Activated T-cell treated with anti-CD3 and anti-CD28 coated beads, Interleukin-2, amount 50 U/mL, for 24 hours (primary cell): ENCODE data around the gene CDC42BPB.

Source experiments
- DNase-seq: peaks from one replicate; pipeline ENCODE4 v3.0.0-alpha.2; 2020
- H3K27ac Mint-ChIP-seq: 2 replicates; pipeline ENCODE4 v1.8.0; 2020; ENCODE audit warnings: mild to moderate bottlenecking, mixed read lengths
- H3K27me3 Mint-ChIP-seq: 2 replicates; pipeline ENCODE4 v1.8.0; 2020; ENCODE audit warnings: mixed read lengths
- H3K36me3 Mint-ChIP-seq: 2 replicates; pipeline ENCODE4 v1.8.0; 2020; ENCODE audit warnings: low read depth, mixed read lengths
- H3K4me1 Mint-ChIP-seq: 2 replicates; pipeline ENCODE4 v1.8.0; 2020; ENCODE audit warnings: low read depth, mixed read lengths
- H3K4me3 Mint-ChIP-seq: 2 replicates; pipeline ENCODE4 v1.8.0; 2020; ENCODE audit warnings: mild to moderate bottlenecking, moderate library complexity, mixed read lengths
- H3K9me3 Mint-ChIP-seq: 2 replicates; pipeline ENCODE4 v1.8.0; 2020; ENCODE audit warnings: mixed read lengths

CDC42BPB gene

GRCh38 chr14:103097994-103098957, 40.9 kb upstream of the CDC42BPB start:
- no peak overlapping the region for H3K4me3 Mint-ChIP-seq
- no peak overlapping the region for H3K27ac Mint-ChIP-seq
- H3K27me3 Mint-ChIP-seq = peaks cover 26% of the 10 kb centered on the region
- no peaks in the 10 kb centered on the region for H3K9me3 Mint-ChIP-seq
- no peaks in the 10 kb centered on the region for H3K4me1 Mint-ChIP-seq
- H3K36me3 Mint-ChIP-seq = no peaks in the 10 kb centered on the region
- no peak for DNase-seq

GRCh38 chr14:103097244-103097993, 40.1 kb upstream of the CDC42BPB start:
- no peak for DNase-seq
- no peaks in the 10 kb centered on the region for H3K4me1 Mint-ChIP-seq
- no peaks in the 10 kb centered on the region for H3K9me3 Mint-ChIP-seq
- peaks cover 19% of the 10 kb centered on the region for H3K27me3 Mint-ChIP-seq
- H3K27ac Mint-ChIP-seq = no peak overlapping the region
- no peak overlapping the region for H3K4me3 Mint-ChIP-seq
- no peaks in the 10 kb centered on the region for H3K36me3 Mint-ChIP-seq

GRCh38 chr14:103096387-103096786, 39.0 kb upstream of the CDC42BPB start:
- Mint-ChIP-seq H3K27me3 (peaks cover 11% of the 10 kb centered on the region), H3K27ac (no peak overlapping the region), H3K9me3 (no peaks in the 10 kb centered on the region), H3K36me3 (no peaks in the 10 kb centered on the region), H3K4me3 (no peak overlapping the region), H3K4me1 (peaks cover 2% of the 10 kb centered on the region)
- no peak for DNase-seq

- peaks cover 12% of the 10 kb centered on the region for H3K27me3 Mint-ChIP-seq
- DNase-seq = no peak
- H3K4me3 Mint-ChIP-seq = no peak overlapping the region
- no peaks in the 10 kb centered on the region for H3K36me3 Mint-ChIP-seq
- no peak overlapping the region for H3K27ac Mint-ChIP-seq
- H3K4me1 Mint-ChIP-seq = peaks cover 7% of the 10 kb centered on the region
- H3K9me3 Mint-ChIP-seq = no peaks in the 10 kb centered on the region
Observed at GRCh38 chr14:103095210-103095778, 37.9 kb upstream of the CDC42BPB start.

- Mint-ChIP-seq H3K27me3 (peaks cover 8% of the 10 kb centered on the region), H3K9me3 (no peaks in the 10 kb centered on the region), H3K4me3 (no peak within 1 kb of the TSS), H3K36me3 (no peaks in the 10 kb centered on the region), H3K4me1 (peaks cover 7% of the 10 kb centered on the region), H3K27ac (no peak within 1 kb of the TSS)
- DNase-seq = no peak
Observed at GRCh38 chr14:103094406-103095209, 37.3 kb upstream of the CDC42BPB start, which contains the start of gene EXOC3L4. TSS of gene EXOC3L4 (plus strand) at chr14:103094725. CDS start at chr14:103100220, 5,495 bp downstream.

- no peak overlapping the region for H3K4me3 Mint-ChIP-seq
- no peak overlapping the region for H3K27ac Mint-ChIP-seq
- H3K27me3 Mint-ChIP-seq = peaks cover 8% of the 10 kb centered on the region
Observed at GRCh38 chr14:103093856-103094405, 36.6 kb upstream of the CDC42BPB start.

GRCh38 chr14:103091883-103092222, 34.5 kb upstream of the CDC42BPB start:
- DNase-seq = no peak
- H3K27ac Mint-ChIP-seq = no peak overlapping the region
- no peaks in the 10 kb centered on the region for H3K36me3 Mint-ChIP-seq
- peak overlapping the region; percentile 42 for H3K4me3 Mint-ChIP-seq
- H3K27me3 Mint-ChIP-seq = peaks cover 10% of the 10 kb centered on the region
- peaks cover 7% of the 10 kb centered on the region for H3K4me1 Mint-ChIP-seq
- H3K9me3 Mint-ChIP-seq = no peaks in the 10 kb centered on the region

More at GRCh38 chr14:103093856-103094405, 36.6 kb upstream of the CDC42BPB start:
- no peak for DNase-seq
- peaks cover 7% of the 10 kb centered on the region for H3K4me1 Mint-ChIP-seq
- no peaks in the 10 kb centered on the region for H3K36me3 Mint-ChIP-seq
- H3K9me3 Mint-ChIP-seq = no peaks in the 10 kb centered on the region

- Mint-ChIP-seq H3K4me3 (peak overlapping the region; percentile 42), H3K4me1 (peaks cover 7% of the 10 kb centered on the region), H3K27ac (no peak overlapping the region), H3K36me3 (no peaks in the 10 kb centered on the region), H3K9me3 (no peaks in the 10 kb centered on the region), H3K27me3 (peaks cover 15% of the 10 kb centered on the region)
- DNase-seq = peak; percentile 86
Observed at GRCh38 chr14:103091041-103091882, 33.9 kb upstream of the CDC42BPB start.

GRCh38 chr14:103090481-103091020, 33.2 kb upstream of the CDC42BPB start:
- H3K27me3 Mint-ChIP-seq = peaks cover 18% of the 10 kb centered on the region
- H3K4me1 Mint-ChIP-seq = peaks cover 7% of the 10 kb centered on the region
- H3K9me3 Mint-ChIP-seq = no peaks in the 10 kb centered on the region
- no peak for DNase-seq
- H3K36me3 Mint-ChIP-seq = no peaks in the 10 kb centered on the region
- no peak overlapping the region for H3K27ac Mint-ChIP-seq
- peak overlapping the region; percentile 42 for H3K4me3 Mint-ChIP-seq

GRCh38 chr14:103089386-103090335, 32.3 kb upstream of the CDC42BPB start:
- Mint-ChIP-seq H3K27ac (no peak overlapping the region), H3K9me3 (no peaks in the 10 kb centered on the region), H3K4me1 (peaks cover 7% of the 10 kb centered on the region), H3K36me3 (no peaks in the 10 kb centered on the region), H3K27me3 (peaks cover 25% of the 10 kb centered on the region), H3K4me3 (no peak overlapping the region)
- DNase-seq = no peak

- Mint-ChIP-seq H3K9me3 (no peaks in the 10 kb centered on the region), H3K27me3 (peaks cover 29% of the 10 kb centered on the region), H3K36me3 (no peaks in the 10 kb centered on the region), H3K4me1 (peaks cover 7% of the 10 kb centered on the region), H3K27ac (no peak overlapping the region), H3K4me3 (no peak overlapping the region)
- DNase-seq = no peak
Observed at GRCh38 chr14:103088921-103089320, 31.6 kb upstream of the CDC42BPB start.

GRCh38 chr14:103087343-103087835, 30.0 kb upstream of the CDC42BPB start:
- peaks cover 7% of the 10 kb centered on the region for H3K4me1 Mint-ChIP-seq
- H3K27ac Mint-ChIP-seq = no peak overlapping the region
- no peaks in the 10 kb centered on the region for H3K9me3 Mint-ChIP-seq
- no peak overlapping the region for H3K4me3 Mint-ChIP-seq
- no peak for DNase-seq
- no peaks in the 10 kb centered on the region for H3K36me3 Mint-ChIP-seq
- peaks cover 32% of the 10 kb centered on the region for H3K27me3 Mint-ChIP-seq
